GM19351 (cell line): ENCODE measurements around the gene KLHDC9.
A peak's percentile ranks its signal among the peaks of the same experiment; 100 is the strongest.
"Not testable (repeated sequence)": the region's sequence is repeated elsewhere in the genome, so short reads cannot be mapped to it uniquely, and the experiment has no call there.

ENCODE experiments used
- ATAC-seq: cut with Tn5 transposase; IDR thresholded peaks from one replicate; pipeline ENCODE4 v1.9.1; 2021; ENCODE audit warnings: mild to moderate bottlenecking, moderate library complexity; ENCODE audit not compliant: unreplicated experiment

KLHDC9 gene

GRCh38 chr1:161098210-161099068 is at the start of gene KLHDC9:
Gene KLHDC9 (plus strand): TSS chr1:161098361. CDS start chr1:161098536, 175 bp downstream.
- ATAC-seq, result peak; percentile 78

GRCh38 chr1:161048949-161049722 is 49.0 kb upstream of the KLHDC9 start:
- no peak for ATAC-seq

GRCh38 chr1:161051219-161051618 is 46.9 kb upstream of the KLHDC9 start:
- ATAC-seq, result no peak

GRCh38 chr1:161052899-161053298 is 45.3 kb upstream of the KLHDC9 start:
- ATAC-seq, result no peak

- ATAC-seq, result no peak
Observed at GRCh38 chr1:161054232-161054631, 43.9 kb upstream of the KLHDC9 start.

- no peak for ATAC-seq
Observed at GRCh38 chr1:161054805-161055204, 43.4 kb upstream of the KLHDC9 start.

- ATAC-seq, result no peak
Observed at GRCh38 chr1:161059293-161059692, 38.9 kb upstream of the KLHDC9 start.

GRCh38 chr1:161061419-161061818 is 36.7 kb upstream of the KLHDC9 start:
- no peak for ATAC-seq

- not testable (repeated sequence) for ATAC-seq
Observed at GRCh38 chr1:161063936-161064335, 34.2 kb upstream of the KLHDC9 start.

- not testable (repeated sequence) for ATAC-seq
Observed at GRCh38 chr1:161065681-161066080, 32.5 kb upstream of the KLHDC9 start.

GRCh38 chr1:161066694-161067093 is 31.5 kb upstream of the KLHDC9 start:
- no peak for ATAC-seq

GRCh38 chr1:161068306-161069234 is 29.6 kb upstream of the KLHDC9 start:
- peak; percentile 50 for ATAC-seq

GRCh38 chr1:161069241-161069640 is 28.9 kb upstream of the KLHDC9 start:
- ATAC-seq, result peak; percentile 3

- ATAC-seq, result peak; percentile 90
Observed at GRCh38 chr1:161069731-161070270, 28.4 kb upstream of the KLHDC9 start, which contains the start of gene ARHGAP30. Gene ARHGAP30 (minus strand): TSS chr1:161069891. CDS start chr1:161069624, 267 bp downstream.

GRCh38 chr1:161070761-161071160 is 27.4 kb upstream of the KLHDC9 start:
- no peak for ATAC-seq

- ATAC-seq, result no peak
Observed at GRCh38 chr1:161071886-161072371, 26.2 kb upstream of the KLHDC9 start.

- ATAC-seq, result no peak
Observed at GRCh38 chr1:161072751-161073449, 25.3 kb upstream of the KLHDC9 start.

- no peak for ATAC-seq
Observed at GRCh38 chr1:161073474-161074121, 24.6 kb upstream of the KLHDC9 start.
